GM12878 (cell line): ENCODE results near the gene EXOSC6. TPM values are rescaled to one million over a fixed set of nuclear protein-coding genes. Genes with fewer than 3 reads are reported as not detected.
A peak's percentile ranks its signal among the peaks of the same experiment; 100 is the strongest.

Experiments used
- CEBPZ ChIP-seq: fragments of 150-350 bp; IDR thresholded peaks from 2 replicates; pipeline ENCODE4 v1.6.1; 2016; ENCODE audit warnings: low read depth, low read length
- ETV6 ChIP-seq, 2 experiments: fragments of 450-650 bp in 1 of 2; IDR thresholded peaks in 1 of 2; conservative IDR thresholded peaks in 1 of 2; 2 replicates each; pipeline ENCODE4 v1.6.1; 2014; ENCODE audit warnings: antibody characterized with exemption in 1 of 2, borderline replicate concordance in 1 of 2, low read depth in 1 of 2, mild to moderate bottlenecking in 1 of 2, moderate library complexity in 1 of 2
- FOS ChIP-seq: IDR thresholded peaks from 3 replicates; pipeline ENCODE4 v1.6.1; 2011; ENCODE audit warnings: borderline replicate concordance; ENCODE audit not compliant: insufficient read length; ENCODE audit errors: extremely low read depth
- IRF5 ChIP-seq: fragments of 450-650 bp; IDR thresholded peaks from 2 replicates; pipeline ENCODE4 v1.6.1; 2017; ENCODE audit warnings: borderline replicate concordance
- JUND ChIP-seq: IDR thresholded peaks from 2 replicates; pipeline ENCODE4 v1.6.1; 2012; ENCODE audit warnings: low read depth, mild to moderate bottlenecking, low read length, improper control_type of control experiment, moderate library complexity
- NFYA ChIP-seq: IDR thresholded peaks from 2 replicates; pipeline ENCODE4 v1.6.1; 2011; ENCODE audit warnings: low read depth, mild to moderate bottlenecking, low read length, improper control_type of control experiment, borderline replicate concordance
- PAX5 ChIP-seq: IDR thresholded peaks from 2 replicates; pipeline ENCODE4 v1.6.1; 2011; ENCODE audit warnings: low read depth, low read length, borderline replicate concordance
- PAX8 ChIP-seq: fragments of 450-650 bp; IDR thresholded peaks from 2 replicates; pipeline ENCODE4 v1.6.1; 2017; ENCODE audit warnings: mild to moderate bottlenecking, moderate library complexity
- RAD21 ChIP-seq: IDR thresholded peaks from 2 replicates; pipeline ENCODE4 v1.6.1; 2011; ENCODE audit warnings: mild to moderate bottlenecking, low read depth, low read length, moderate library complexity; ENCODE audit not compliant: insufficient read depth
- RBBP5 ChIP-seq: fragments of 200-600 bp; sonication (generic); conservative IDR thresholded peaks from 2 replicates; pipeline ENCODE4 v1.6.1; 2016
- SMAD1 ChIP-seq: fragments of 450-650 bp; IDR thresholded peaks from 2 replicates; pipeline ENCODE4 v1.6.1; 2018; ENCODE audit warnings: mild to moderate bottlenecking, low read depth; ENCODE audit not compliant: partially characterized antibody
- SP1 ChIP-seq: IDR thresholded peaks from one replicate; pipeline ENCODE4 v1.6.1; 2011; ENCODE audit warnings: low read depth, low read length
- STAT1 ChIP-seq: fragments of 450-650 bp; conservative IDR thresholded peaks from 2 replicates; pipeline ENCODE4 v1.6.1; 2014; ENCODE audit warnings: antibody characterized with exemption, mild to moderate bottlenecking
- ZZZ3 ChIP-seq: IDR thresholded peaks from 2 replicates; pipeline ENCODE4 v1.6.1; 2011; ENCODE audit warnings: low read depth; ENCODE audit not compliant: control insufficient read depth, insufficient read length
- polyA plus RNA-seq, 11 experiments: library from polyadenylated mRNA; depleted of rRNA in 4 of 11; unstranded in 6 of 11; stranded (reverse) in 5 of 11; fragments of >200 nt; fragmentation: Nextera tagmentation in 4 of 11; fragmentation: Illumina TruSeq in 1 of 11; extraction: Ambion mirVana in 4 of 11; extraction: Trizol in 1 of 11; gene quantifications; 1 replicate in 1 of 11; 2 replicates in 10 of 11; pipeline versions ENCODE4 v1.2.1 to v1.2.3, GENCODE V29; 2011 to 2016; ENCODE audit warnings: inconsistent platforms in 2 of 11, missing spikeins in 2 of 11, low read depth in 1 of 11
- total RNA-seq, 4 experiments: library from RNA; depleted of rRNA in 3 of 4; stranded (reverse); fragments of >200 nt in 3 of 4; fragmentation: Illumina TruSeq in 1 of 4; extraction: Trizol in 1 of 4; gene quantifications; 2 replicates each; pipeline versions ENCODE4 v1.2.1 to v1.2.3, GENCODE V29; 2013 to 2021
- TF ChIP-seq, protein P1 (sequence below): IDR thresholded peaks from 2 replicates; pipeline ENCODE4 v1.6.1; 2012; ENCODE audit warnings: low read depth, low read length, improper control_type of control experiment
- TF ChIP-seq, protein P2 (sequence below): fragments of 450-650 bp; conservative IDR thresholded peaks from 2 replicates; pipeline ENCODE4 v1.6.1; 2017; ENCODE audit warnings: mild to moderate bottlenecking, moderate library complexity
- TF ChIP-seq, protein P3 (sequence below): IDR thresholded peaks from 2 replicates; pipeline ENCODE4 v1.6.1; 2011; ENCODE audit warnings: low read depth, low read length, improper control_type of control experiment, borderline replicate concordance
- TF ChIP-seq, protein P4 (sequence below): IDR thresholded peaks from 2 replicates; pipeline ENCODE4 v1.6.1; 2011; ENCODE audit warnings: borderline replicate concordance, low read depth, mild to moderate bottlenecking, moderate library complexity, low read length; ENCODE audit not compliant: insufficient read depth, poor library complexity, severe bottlenecking

The EXOSC6 gene
- total and polyA plus RNA-seq, 10 of the 15 experiments (the other 5 are each of a cell fraction or from before 2014, with no cell fraction given) = 8.2 to 27.5 (median 14.5) TPM

- TF ChIP-seq FOS = no peak
- no peak for TF ChIP-seq ETV6 (conservative IDR thresholded peaks at IDR 0.05 in 1 of 2, IDR thresholded peaks at IDR 0.05 in 1 of 2; ENCODE audit: borderline replicate concordance in 1 of 2, low read depth in 1 of 2)
- TF ChIP-seq RBBP5 = no peak
- no peak for TF ChIP-seq STAT1
- TF ChIP-seq, protein P1, sequence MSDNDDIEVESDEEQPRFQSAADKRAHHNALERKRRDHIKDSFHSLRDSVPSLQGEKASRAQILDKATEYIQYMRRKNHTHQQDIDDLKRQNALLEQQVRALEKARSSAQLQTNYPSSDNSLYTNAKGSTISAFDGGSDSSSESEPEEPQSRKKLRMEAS = peak; percentile 68; the same call in 1 of the 2 replicates
- TF ChIP-seq ZZZ3 = no peak
- TF ChIP-seq CEBPZ = no peak
- TF ChIP-seq SMAD1 = no peak
- TF ChIP-seq JUND = no peak
- TF ChIP-seq NFYA = no peak
- TF ChIP-seq SP1 = peak; percentile 28
- TF ChIP-seq PAX8 = no peak
- TF ChIP-seq IRF5 = no peak
- TF ChIP-seq PAX5 = no peak; the same call in 1 of the 2 replicates
- TF ChIP-seq, protein P2, sequence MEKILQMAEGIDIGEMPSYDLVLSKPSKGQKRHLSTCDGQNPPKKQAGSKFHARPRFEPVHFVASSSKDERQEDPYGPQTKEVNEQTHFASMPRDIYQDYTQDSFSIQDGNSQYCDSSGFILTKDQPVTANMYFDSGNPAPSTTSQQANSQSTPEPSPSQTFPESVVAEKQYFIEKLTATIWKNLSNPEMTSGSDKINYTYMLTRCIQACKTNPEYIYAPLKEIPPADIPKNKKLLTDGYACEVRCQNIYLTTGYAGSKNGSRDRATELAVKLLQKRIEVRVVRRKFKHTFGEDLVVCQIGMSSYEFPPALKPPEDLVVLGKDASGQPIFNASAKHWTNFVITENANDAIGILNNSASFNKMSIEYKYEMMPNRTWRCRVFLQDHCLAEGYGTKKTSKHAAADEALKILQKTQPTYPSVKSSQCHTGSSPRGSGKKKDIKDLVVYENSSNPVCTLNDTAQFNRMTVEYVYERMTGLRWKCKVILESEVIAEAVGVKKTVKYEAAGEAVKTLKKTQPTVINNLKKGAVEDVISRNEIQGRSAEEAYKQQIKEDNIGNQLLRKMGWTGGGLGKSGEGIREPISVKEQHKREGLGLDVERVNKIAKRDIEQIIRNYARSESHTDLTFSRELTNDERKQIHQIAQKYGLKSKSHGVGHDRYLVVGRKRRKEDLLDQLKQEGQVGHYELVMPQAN = peak; percentile 85
- TF ChIP-seq RAD21 = no peak
- TF ChIP-seq, protein P3, sequence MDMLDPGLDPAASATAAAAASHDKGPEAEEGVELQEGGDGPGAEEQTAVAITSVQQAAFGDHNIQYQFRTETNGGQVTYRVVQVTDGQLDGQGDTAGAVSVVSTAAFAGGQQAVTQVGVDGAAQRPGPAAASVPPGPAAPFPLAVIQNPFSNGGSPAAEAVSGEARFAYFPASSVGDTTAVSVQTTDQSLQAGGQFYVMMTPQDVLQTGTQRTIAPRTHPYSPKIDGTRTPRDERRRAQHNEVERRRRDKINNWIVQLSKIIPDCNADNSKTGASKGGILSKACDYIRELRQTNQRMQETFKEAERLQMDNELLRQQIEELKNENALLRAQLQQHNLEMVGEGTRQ = no peak
- TF ChIP-seq, protein P4, sequence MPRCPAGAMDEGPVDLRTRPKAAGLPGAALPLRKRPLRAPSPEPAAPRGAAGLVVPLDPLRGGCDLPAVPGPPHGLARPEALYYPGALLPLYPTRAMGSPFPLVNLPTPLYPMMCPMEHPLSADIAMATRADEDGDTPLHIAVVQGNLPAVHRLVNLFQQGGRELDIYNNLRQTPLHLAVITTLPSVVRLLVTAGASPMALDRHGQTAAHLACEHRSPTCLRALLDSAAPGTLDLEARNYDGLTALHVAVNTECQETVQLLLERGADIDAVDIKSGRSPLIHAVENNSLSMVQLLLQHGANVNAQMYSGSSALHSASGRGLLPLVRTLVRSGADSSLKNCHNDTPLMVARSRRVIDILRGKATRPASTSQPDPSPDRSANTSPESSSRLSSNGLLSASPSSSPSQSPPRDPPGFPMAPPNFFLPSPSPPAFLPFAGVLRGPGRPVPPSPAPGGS = peak; percentile 10
These were observed 47.5 kb upstream of the EXOSC6 start, which contains the start of gene DDX19B (continued) for GRCh38 chr16:70298988-70299938.
